ENCODE data around the gene POLR2L. TPM values are rescaled to one million over a fixed set of nuclear protein-coding genes. Genes with fewer than 3 reads are reported as not detected.

POLR2L gene
- total RNA-seq, 2 donors from 2014 or later, result 41.2 to 106 TPM

- H3K27me3 Mint-ChIP-seq, result peaks cover 4% of the 10 kb centered on the region
- ATAC-seq (replicated peaks), result no peak
- no peak overlapping the region for H3K4me3 Mint-ChIP-seq
- H3K4me1 Mint-ChIP-seq, result peaks cover 6% of the 10 kb centered on the region
- peaks cover 16% of the 10 kb centered on the region for H3K36me3 Mint-ChIP-seq (ENCODE audit: low read depth)
- no peaks in the 10 kb centered on the region for H3K9me3 Mint-ChIP-seq
- no peak overlapping the region for H3K27ac Mint-ChIP-seq
Measured at GRCh38 chr11:825366-826226, 16.7 kb downstream of the POLR2L start.

GRCh38 chr11:824942-825341, 17.4 kb downstream of the POLR2L start:
- H3K4me3 Mint-ChIP-seq, result no peak overlapping the region
- peaks cover 4% of the 10 kb centered on the region for H3K27me3 Mint-ChIP-seq
- H3K36me3 Mint-ChIP-seq (ENCODE audit: low read depth), result peaks cover 16% of the 10 kb centered on the region
- H3K4me1 Mint-ChIP-seq, result peaks cover 6% of the 10 kb centered on the region
- no peak overlapping the region for H3K27ac Mint-ChIP-seq
- no peaks in the 10 kb centered on the region for H3K9me3 Mint-ChIP-seq
- no peak for ATAC-seq (replicated peaks)

GRCh38 chr11:824292-824880, 17.9 kb downstream of the POLR2L start:
- no peaks in the 10 kb centered on the region for H3K9me3 Mint-ChIP-seq

GRCh38 chr11:823441-824291, 18.7 kb downstream of the POLR2L start:
- Mint-ChIP-seq H3K36me3 (ENCODE audit: low read depth) (peaks cover 16% of the 10 kb centered on the region), H3K4me1 (peaks cover 6% of the 10 kb centered on the region), H3K27me3 (peaks cover 4% of the 10 kb centered on the region), H3K9me3 (no peaks in the 10 kb centered on the region), H3K27ac (no peak overlapping the region), H3K4me3 (no peak overlapping the region)
- ATAC-seq (replicated peaks), result no peak

More at GRCh38 chr11:824292-824880, 17.9 kb downstream of the POLR2L start:
- peaks cover 16% of the 10 kb centered on the region for H3K36me3 Mint-ChIP-seq (ENCODE audit: low read depth)
- peaks cover 4% of the 10 kb centered on the region for H3K27me3 Mint-ChIP-seq
- H3K4me1 Mint-ChIP-seq, result peaks cover 6% of the 10 kb centered on the region
- no peak overlapping the region for H3K27ac Mint-ChIP-seq
- no peak overlapping the region for H3K4me3 Mint-ChIP-seq
- no peak for ATAC-seq (replicated peaks)

- no peaks in the 10 kb centered on the region for H3K9me3 Mint-ChIP-seq
- no peaks in the 10 kb centered on the region for H3K4me1 Mint-ChIP-seq
- no peak for ATAC-seq (replicated peaks)
- H3K27me3 Mint-ChIP-seq, result no peaks in the 10 kb centered on the region
- H3K36me3 Mint-ChIP-seq (ENCODE audit: low read depth), result peaks cover 16% of the 10 kb centered on the region
- H3K4me3 Mint-ChIP-seq, result peak overlapping the region; percentile 71
- H3K27ac Mint-ChIP-seq, result no peak overlapping the region
Measured at GRCh38 chr11:821512-822371, 20.6 kb downstream of the POLR2L start.

GRCh38 chr11:820655-821511, 21.4 kb downstream of the POLR2L start:
- H3K9me3 Mint-ChIP-seq, result no peaks in the 10 kb centered on the region
- peaks cover 16% of the 10 kb centered on the region for H3K36me3 Mint-ChIP-seq (ENCODE audit: low read depth)
- H3K27ac Mint-ChIP-seq, result peak overlapping the region; percentile 43

GRCh38 chr11:819943-820649, 22.2 kb downstream of the POLR2L start:
- Mint-ChIP-seq H3K4me3 (peak overlapping the region; percentile 71), H3K4me1 (no peaks in the 10 kb centered on the region), H3K27me3 (no peaks in the 10 kb centered on the region), H3K36me3 (ENCODE audit: low read depth) (peaks cover 11% of the 10 kb centered on the region), H3K27ac (peak overlapping the region; percentile 43), H3K9me3 (no peaks in the 10 kb centered on the region)
- peak; percentile 78 for ATAC-seq (replicated peaks)

More at GRCh38 chr11:820655-821511, 21.4 kb downstream of the POLR2L start:
- H3K4me3 Mint-ChIP-seq, result peak overlapping the region; percentile 71
- no peak for ATAC-seq (replicated peaks)
- H3K27me3 Mint-ChIP-seq, result no peaks in the 10 kb centered on the region
- H3K4me1 Mint-ChIP-seq, result no peaks in the 10 kb centered on the region

GRCh38 chr11:819129-819931, 23.0 kb downstream of the POLR2L start:
- ATAC-seq (replicated peaks), result peak; percentile 88
- Mint-ChIP-seq H3K27me3 (no peaks in the 10 kb centered on the region), H3K4me3 (peak overlapping the region; percentile 71), H3K36me3 (ENCODE audit: low read depth) (peaks cover 13% of the 10 kb centered on the region), H3K27ac (no peak overlapping the region), H3K4me1 (no peaks in the 10 kb centered on the region), H3K9me3 (no peaks in the 10 kb centered on the region)

- no peaks in the 10 kb centered on the region for H3K9me3 Mint-ChIP-seq
- H3K4me1 Mint-ChIP-seq, result no peaks in the 10 kb centered on the region
- peaks cover 21% of the 10 kb centered on the region for H3K36me3 Mint-ChIP-seq (ENCODE audit: low read depth)
- no peak for ATAC-seq (replicated peaks)
- peak within 1 kb of the TSS; percentile 52 for H3K27ac Mint-ChIP-seq
- H3K4me3 Mint-ChIP-seq, result peak within 1 kb of the TSS; percentile 71
- H3K27me3 Mint-ChIP-seq, result no peaks in the 10 kb centered on the region
Measured at GRCh38 chr11:818396-819128, 23.8 kb downstream of the POLR2L start, which contains the start of gene PNPLA2. TSS of gene PNPLA2 (plus strand) at chr11:818914. CDS start at chr11:819719, 805 bp downstream.

GRCh38 chr11:816433-816779, 25.9 kb downstream of the POLR2L start:
- H3K9me3 Mint-ChIP-seq, result no peaks in the 10 kb centered on the region
- H3K27ac Mint-ChIP-seq, result no peak overlapping the region
- ATAC-seq (replicated peaks), result no peak
- H3K4me3 Mint-ChIP-seq, result no peak overlapping the region
- peaks cover under 1% of the 10 kb centered on the region for H3K4me1 Mint-ChIP-seq
- H3K36me3 Mint-ChIP-seq (ENCODE audit: low read depth), result peaks cover 33% of the 10 kb centered on the region
- H3K27me3 Mint-ChIP-seq, result no peaks in the 10 kb centered on the region

- H3K9me3 Mint-ChIP-seq, result no peaks in the 10 kb centered on the region
- no peak for ATAC-seq (replicated peaks)
- no peak overlapping the region for H3K27ac Mint-ChIP-seq
- H3K4me1 Mint-ChIP-seq, result peaks cover 6% of the 10 kb centered on the region
- H3K36me3 Mint-ChIP-seq (ENCODE audit: low read depth), result peaks cover 39% of the 10 kb centered on the region
- H3K4me3 Mint-ChIP-seq, result no peak overlapping the region
- H3K27me3 Mint-ChIP-seq, result no peaks in the 10 kb centered on the region
Measured at GRCh38 chr11:815675-816432, 26.5 kb downstream of the POLR2L start.
